Measurements from ENCODE around the gene TBX1.

DNA sequence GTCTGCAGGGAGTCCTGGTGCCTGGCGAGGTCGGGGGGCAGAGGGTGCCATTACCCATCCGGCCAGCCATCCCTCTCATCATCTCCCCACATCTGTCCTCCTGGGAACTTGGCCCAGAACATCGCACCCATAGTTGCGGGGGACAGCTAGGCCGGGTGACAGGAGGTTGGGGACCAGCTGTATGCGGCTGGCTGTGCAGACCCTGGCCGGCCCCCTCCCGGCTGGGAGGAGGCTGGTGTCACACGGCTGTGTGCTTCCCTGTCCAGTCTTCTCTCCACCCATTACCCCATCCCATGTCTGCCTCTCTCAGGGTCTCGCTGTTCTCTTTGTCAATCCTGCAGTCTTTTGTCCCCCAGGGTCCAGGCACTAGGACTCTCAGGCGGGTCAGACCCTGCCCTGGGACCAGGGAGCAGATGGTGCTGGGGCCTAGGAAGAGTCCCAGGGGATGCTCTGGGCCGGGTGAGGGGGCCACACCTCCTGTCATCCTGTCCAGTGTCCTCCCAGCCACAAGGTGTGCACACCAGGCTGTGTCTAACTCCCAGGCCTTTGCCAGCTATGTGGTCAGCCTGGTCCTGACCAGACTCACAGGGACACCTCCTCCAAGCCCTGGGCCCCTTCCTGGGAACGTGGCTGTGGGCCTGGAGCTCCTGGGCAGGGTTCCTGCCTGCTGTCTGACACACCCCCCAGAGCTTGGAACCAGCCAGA is 6.4 kb upstream of the TBX1 start:
- TF ChIP-seq CTCF (optimal IDR thresholded peaks at IDR 0.05 in 1 of 3, IDR thresholded peaks at IDR 0.05 in 1 of 3, conservative IDR thresholded peaks at IDR 0.05 in 1 of 3; ENCODE audit: extremely low read depth in 1 of 3, insufficient read depth in 2 of 3, low read length in 3 of 3) (no peak), EZH2 (IDR thresholded peaks at IDR 0.05; ENCODE audit: low read length) (no peak)

Data from keratinocyte (primary cell).